H1 (cell line): ENCODE results near the gene PEAK1. TPM values are rescaled to one million over a fixed set of nuclear protein-coding genes. Genes with fewer than 3 reads are reported as not detected.
A peak's percentile ranks its signal among the peaks of the same experiment; 100 is the strongest.

Experiments
- CTCF ChIA-PET: fragments of 300-600 bp; sonication (Branson Sonifier 250); formaldehyde crosslinking; loops from one replicate; lab custom pipeline; 2021; ENCODE audit not compliant: partially characterized antibody; lab: Charles Lee
- POLR2A ChIA-PET: fragments of 300-600 bp; sonication (Branson Sonifier 250); formaldehyde crosslinking; loops from one replicate; lab custom pipeline; 2021; ENCODE audit warnings: inconsistent platforms; ENCODE audit not compliant: partially characterized antibody; lab: Charles Lee
- DNase-seq, 2 experiments: peaks; one replicate each; pipeline versions ENCODE4 v3.0.0 to v3.0.0-alpha.2; 2010 to 2022; ENCODE audit warnings: low spot score in 2 of 2, low read depth in 1 of 2, mixed read lengths in 1 of 2
- FAIRE-seq: peaks from 2 replicates; lab custom pipeline; 2011; peaks lifted over from hg19 to GRCh38; lab: Jason Lieb, UNC
- H2AFZ ChIP-seq: 2 replicates; pipeline ENCODE4 v1.8.1; 2012; ENCODE audit warnings: low read length, inconsistent platforms
- H2AK5ac ChIP-seq: 2 replicates; pipeline ENCODE4 v1.6.1; 2013; ENCODE audit warnings: low read depth, low read length
- H2BK120ac ChIP-seq: replicated peaks from 2 replicates; pipeline ENCODE3; 2013; ENCODE audit warnings: low read depth, low read length, inconsistent platforms
- H2BK12ac ChIP-seq: 2 replicates; pipeline ENCODE4 v1.6.1; 2013; ENCODE audit warnings: low read depth, low read length
- H2BK15ac ChIP-seq: 2 replicates; pipeline ENCODE4 v1.6.1; 2013; ENCODE audit warnings: low read length
- H2BK20ac ChIP-seq: 2 replicates; pipeline ENCODE4 v1.6.1; 2013; ENCODE audit warnings: low read length
- H2BK5ac ChIP-seq: 2 replicates; pipeline ENCODE4 v1.6.1; 2013; ENCODE audit warnings: low read depth, low read length
- H3K14ac ChIP-seq: 2 replicates; pipeline ENCODE4 v1.6.1; 2013; ENCODE audit warnings: inconsistent platforms; ENCODE audit not compliant: insufficient read length
- H3K18ac ChIP-seq: 2 replicates; pipeline ENCODE4 v1.6.1; 2013; ENCODE audit warnings: low read length; ENCODE audit errors: extremely low read depth
- H3K23ac ChIP-seq: 2 replicates; pipeline ENCODE4 v1.6.1; 2013; ENCODE audit warnings: inconsistent platforms; ENCODE audit not compliant: insufficient read length
- H3K23me2 ChIP-seq: 2 replicates; pipeline ENCODE4 v1.6.1; 2013; ENCODE audit warnings: low read depth, low read length
- H3K27ac ChIP-seq: 2 replicates; pipeline ENCODE4 v1.6.1; 2011; ENCODE audit warnings: low read depth, low read length, inconsistent platforms
- H3K27me3 ChIP-seq, 4 experiments: replicated peaks in 1 of 4; 1 replicate in 1 of 4; 2 replicates in 3 of 4; pipeline versions ENCODE4 v1.6.1 to v1.8.1; 2011 to 2013; ENCODE audit warnings: low read length in 3 of 4, mild to moderate bottlenecking in 3 of 4, inconsistent platforms in 2 of 4, mixed read lengths in 2 of 4, moderate library complexity in 1 of 4; ENCODE audit not compliant: control insufficient read depth in 3 of 4, insufficient read depth in 3 of 4; ENCODE audit errors: extremely low read depth in 1 of 4
- H3K36me3 ChIP-seq, 4 experiments: 2 replicates each; pipeline versions ENCODE4 v1.6.1 to v1.8.1; 2011 to 2013; ENCODE audit warnings: mild to moderate bottlenecking in 4 of 4, low read length in 3 of 4, moderate library complexity in 2 of 4, control low read depth in 1 of 4, inconsistent platforms in 1 of 4; ENCODE audit not compliant: insufficient read depth in 4 of 4, control insufficient read depth in 2 of 4
- H3K4ac ChIP-seq: replicated peaks from 2 replicates; pipeline ENCODE3; 2013; ENCODE audit warnings: low read length, low read depth, mixed read lengths, inconsistent platforms; ENCODE audit not compliant: insufficient read length
- H3K4me1 ChIP-seq, 4 experiments: replicated peaks in 1 of 4; 1 replicate in 1 of 4; 2 replicates in 3 of 4; pipeline versions ENCODE4 v1.6.1 to v1.8.1; 2011 to 2013; ENCODE audit warnings: low read length in 3 of 4, inconsistent platforms in 2 of 4, mixed read lengths in 1 of 4; ENCODE audit not compliant: insufficient read depth in 4 of 4, control insufficient read depth in 3 of 4
- H3K4me2 ChIP-seq, 2 experiments: 2 replicates each; pipeline versions ENCODE4 v1.6.1 to v1.8.1; 2011 to 2013; ENCODE audit warnings: low read depth in 2 of 2, low read length in 2 of 2, control low read depth in 1 of 2, inconsistent platforms in 1 of 2, mild to moderate bottlenecking in 1 of 2; ENCODE audit not compliant: insufficient read depth in 1 of 2
- H3K4me3 ChIP-seq, 4 experiments: fragments of 200-600, 300-600 bp in 1 of 4; sonication (generic), shearing (Covaris generic), sonication (Bioruptor Twin) in 1 of 4; 2 replicates each; pipeline versions ENCODE4 v1.5.1 to v1.8.1; 2011 to 2016; ENCODE audit warnings: low read length in 4 of 4, low read depth in 3 of 4, control low read depth in 2 of 4, inconsistent platforms in 2 of 4, mild to moderate bottlenecking in 2 of 4, mixed read lengths in 1 of 4, moderate library complexity in 1 of 4; ENCODE audit not compliant: insufficient read depth in 2 of 4; ENCODE audit errors: extremely low read depth in 1 of 4
- H3K56ac ChIP-seq: replicated peaks from 2 replicates; pipeline ENCODE3; 2013; ENCODE audit warnings: low read depth, mild to moderate bottlenecking, mixed read lengths, low read length, inconsistent platforms; ENCODE audit not compliant: insufficient read length
- H3K79me1 ChIP-seq: 2 replicates; pipeline ENCODE4 v1.6.1; 2013; ENCODE audit warnings: low read depth, low read length, control low read depth
- H3K79me2 ChIP-seq, 2 experiments: 2 replicates each; pipeline versions ENCODE4 v1.6.1 to v1.8.1; 2012 to 2013; ENCODE audit warnings: low read length in 2 of 2, mild to moderate bottlenecking in 2 of 2, inconsistent platforms in 1 of 2; ENCODE audit not compliant: insufficient read depth in 2 of 2, control insufficient read depth in 1 of 2
- H3K9ac ChIP-seq, 4 experiments: replicated peaks in 1 of 4; 1 replicate in 1 of 4; 2 replicates in 3 of 4; pipeline versions ENCODE4 v1.6.1 to v1.8.1; 2011 to 2013; ENCODE audit warnings: low read depth in 3 of 4, low read length in 3 of 4, control low read depth in 2 of 4, mild to moderate bottlenecking in 2 of 4, moderate library complexity in 2 of 4, inconsistent platforms in 1 of 4; ENCODE audit errors: extremely low read depth in 1 of 4
- H3K9me3 ChIP-seq, 2 experiments: 2 replicates each; pipeline versions ENCODE4 v1.6.1 to v1.8.1; 2012 to 2013; ENCODE audit warnings: mild to moderate bottlenecking in 2 of 2, moderate library complexity in 2 of 2, control low read depth in 1 of 2, inconsistent platforms in 1 of 2, low read depth in 1 of 2, low read length in 1 of 2, mixed read lengths in 1 of 2; ENCODE audit not compliant: insufficient read depth in 2 of 2
- H4K20me1 ChIP-seq, 2 experiments: replicated peaks in 1 of 2; 2 replicates each; pipeline versions ENCODE3 to v1.8.1; 2011 to 2013; ENCODE audit warnings: inconsistent platforms in 2 of 2, low read length in 2 of 2, mild to moderate bottlenecking in 1 of 2; ENCODE audit not compliant: insufficient read depth in 2 of 2, control insufficient read depth in 1 of 2
- H4K5ac ChIP-seq: 2 replicates; pipeline ENCODE4 v1.6.1; 2013; ENCODE audit warnings: low read length, low read depth, mixed read lengths, inconsistent platforms; ENCODE audit not compliant: insufficient read length
- H4K8ac ChIP-seq: 2 replicates; pipeline ENCODE4 v1.8.0; 2013; ENCODE audit warnings: mild to moderate bottlenecking, moderate library complexity, low read length, inconsistent platforms; ENCODE audit not compliant: insufficient read depth; ENCODE audit errors: extremely low read depth
- H4K91ac ChIP-seq: replicated peaks from 2 replicates; pipeline ENCODE3; 2013; ENCODE audit warnings: low read length, mixed read lengths, inconsistent platforms; ENCODE audit not compliant: insufficient read length
- CBX8 ChIP-seq: fragments of 300-800, 300-1000 bp; sonication (generic); IDR thresholded peaks from 2 replicates; pipeline ENCODE4 v1.7.1; 2016; ENCODE audit warnings: low read depth, low read length, borderline replicate concordance
- CEBPB ChIP-seq: IDR thresholded peaks from 2 replicates; pipeline ENCODE4 v1.6.1; 2012; ENCODE audit warnings: low read depth, low read length
- WGBS, 2 experiments: shearing (Covaris generic) in 1 of 2; methylation state at CpG; one replicate each; pipeline versions ENCODE4 v1.1.6 to v1.1.7; 2013 to 2015; ENCODE audit warnings: low lambda C conversion rate in 2 of 2, mixed read lengths in 2 of 2, inconsistent platforms in 1 of 2, low coverage in 1 of 2, missing lambda C conversion rate in 1 of 2; ENCODE audit not compliant: insufficient replicate concordance in 2 of 2, insufficient coverage in 1 of 2, insufficient read length in 1 of 2; ENCODE audit errors: extremely low coverage in 1 of 2, missing lambda C conversion rate in 1 of 2; 5-methylcytosine and 5-hydroxymethylcytosine counted together
- polyA plus RNA-seq, 7 experiments: library from polyadenylated mRNA; depleted of rRNA in 3 of 7; stranded (reverse) in 5 of 7; unstranded in 2 of 7; fragments of >200 nt in 5 of 7; fragments of 200-250 nt in 2 of 7; gene quantifications; 1 replicate in 5 of 7; 2 replicates in 1 of 7; 4 replicates in 1 of 7; pipeline versions ENCODE4 v1.2.1 to v1.2.3, GENCODE V29; 2011 to 2013; ENCODE audit warnings: missing spikeins in 2 of 7, mixed read lengths in 2 of 7
- total RNA-seq: library from RNA; stranded (reverse); fragmentation: NEBNext Ultra II Directional; extraction: Animal tissue kit (Norgen Biotek cat#: 25700); gene quantifications from 2 replicates; pipeline ENCODE4 v1.2.1, GENCODE V29; 2021

PEAK1 gene
- total and polyA plus RNA-seq, 2 of the 8 experiments (the other 6 are each of a cell fraction or from before 2014, with no cell fraction given) = 8.8 to 44.8 TPM

GRCh38 chr15:77255385-77255784 is 164.5 kb downstream of the PEAK1 start:
- Histone ChIP-seq H2BK20ac (no peak overlapping the region), H3K9me3 (peaks cover 0 to 2% of the 10 kb centered on the region in 2 experiments; a peak in 1 of 4 replicates), H2BK15ac (no peak overlapping the region), H3K18ac (no peak overlapping the region), H2AK5ac (no peak overlapping the region), H3K56ac (no peak overlapping the region), H4K8ac (no peak overlapping the region), H3K23me2 (no peaks in the 10 kb centered on the region), H3K4me1 (no peaks in the 10 kb centered on the region), H3K4me2 (no peak overlapping the region), H3K23ac (no peak overlapping the region), H3K4me3 (no peak overlapping the region), H2AFZ (no peak overlapping the region), H4K20me1 (no peaks in the 10 kb centered on the region), H3K4ac (no peak overlapping the region), H3K79me1 (no peaks in the 10 kb centered on the region), H3K9ac (no peak overlapping the region), H2BK120ac (no peak overlapping the region), H4K5ac (no peak overlapping the region), H3K27ac (no peak overlapping the region), H2BK5ac (no peak overlapping the region), H4K91ac (no peak overlapping the region), H3K79me2 (no peaks in the 10 kb centered on the region), H3K36me3 (no peaks in the 10 kb centered on the region), H3K14ac (no peak overlapping the region), H2BK12ac (no peak overlapping the region), H3K27me3 (no peaks in the 10 kb centered on the region)
- TF ChIP-seq CEBPB (peak; percentile 56; the same call in 1 of the 2 replicates), CBX8 (no peak)
- no peak for FAIRE-seq
- 87% methylated on average over 2 of the region's 2 CpGs; no CpG with 5 or more reads in 1 of the 2 experiments for WGBS, 2 experiments
- DNase-seq = no peak
- ChIA-PET CTCF (no interaction called here), POLR2A (no interaction called here)
